Measurements from ENCODE around the gene CENPQ. TPM values are rescaled to one million over a fixed set of nuclear protein-coding genes. Genes with fewer than 3 reads are reported as not detected.
"Not testable (repeated sequence)": the region's sequence is repeated elsewhere in the genome, so short reads cannot be mapped to it uniquely, and the experiment has no call there.

The CENPQ gene
- total and polyA plus RNA-seq, 12 donors: 3.3 to 6.9 (median 4.8) TPM

DNA sequence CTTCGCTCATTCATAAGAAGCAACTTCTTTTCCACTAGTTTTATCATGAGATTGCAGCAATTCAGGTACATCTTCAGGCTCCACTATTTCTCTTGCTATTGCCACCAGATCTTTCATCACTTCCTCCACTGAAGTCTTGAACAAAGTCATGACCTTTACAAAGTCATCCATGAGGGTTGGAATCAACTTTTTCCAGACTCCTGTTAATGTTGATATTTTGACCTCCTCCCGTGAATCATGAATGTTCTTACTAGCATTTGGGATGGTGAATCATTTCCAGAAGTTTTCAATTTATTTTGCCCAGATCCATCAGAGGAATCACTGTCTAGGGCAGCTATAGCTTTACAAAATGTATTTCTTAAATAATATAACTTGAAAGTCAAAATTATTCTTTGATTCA lies 1.5 kb downstream of the CENPQ start:
- Histone ChIP-seq H3K4me1 (peaks cover 3 to 35% (median 26%) of the 10 kb centered on the region in 9 donors), H3K4me3 (no peak overlapping the region), H3K27me3 (no peaks in the 10 kb centered on the region), H3K27ac (no peak overlapping the region), H3K9me3 (no peaks in the 10 kb centered on the region), H3K36me3 (peaks cover 0 to under 1% (median 0%) of the 10 kb centered on the region in 9 donors)
- no peak for TF ChIP-seq CTCF (IDR thresholded peaks at IDR 0.05)
- DNase-seq: no peak
- 93 to 98% methylated on average over 2 of the region's 2 CpGs for WGBS, 2 donors
- intact Hi-C loops (cut with DNase I): no loop called here
- ATAC-seq: no peak

GRCh38 chr6:49468042-49468441 lies 4.9 kb downstream of the CENPQ start:
- Histone ChIP-seq H3K27me3 (no peaks in the 10 kb centered on the region), H3K4me3 (no peak overlapping the region), H3K36me3 (peaks cover 0 to 31% (median 4%) of the 10 kb centered on the region in 9 donors), H3K9me3 (no peaks in the 10 kb centered on the region), H3K27ac (no peak overlapping the region), H3K4me1 (peaks cover 3 to 10% (median 9%) of the 10 kb centered on the region in 9 donors)
- TF ChIP-seq CTCF (IDR thresholded peaks at IDR 0.05): no peak
- no peak for ATAC-seq
- WGBS, 2 donors: 94% methylated on average over 9 of the region's 9 CpGs
- intact Hi-C loops (cut with DNase I): no loop called here
- DNase-seq: no peak

- H3K9me3 ChIP-seq; H3K4me1 ChIP-seq; intact Hi-C loops (cut with DNase I); H3K27ac ChIP-seq; DNase-seq; ATAC-seq; H3K4me3 ChIP-seq; H3K27me3 ChIP-seq: not testable (repeated sequence)
- peaks cover 0 to 36% (median 4%) of the 10 kb centered on the region in 9 donors for H3K36me3 ChIP-seq
- 87 to 93% methylated on average over 2 of the region's 2 CpGs for WGBS, 2 donors
Measured at GRCh38 chr6:49476564-49476963, 13.4 kb downstream of the CENPQ start.

DNA sequence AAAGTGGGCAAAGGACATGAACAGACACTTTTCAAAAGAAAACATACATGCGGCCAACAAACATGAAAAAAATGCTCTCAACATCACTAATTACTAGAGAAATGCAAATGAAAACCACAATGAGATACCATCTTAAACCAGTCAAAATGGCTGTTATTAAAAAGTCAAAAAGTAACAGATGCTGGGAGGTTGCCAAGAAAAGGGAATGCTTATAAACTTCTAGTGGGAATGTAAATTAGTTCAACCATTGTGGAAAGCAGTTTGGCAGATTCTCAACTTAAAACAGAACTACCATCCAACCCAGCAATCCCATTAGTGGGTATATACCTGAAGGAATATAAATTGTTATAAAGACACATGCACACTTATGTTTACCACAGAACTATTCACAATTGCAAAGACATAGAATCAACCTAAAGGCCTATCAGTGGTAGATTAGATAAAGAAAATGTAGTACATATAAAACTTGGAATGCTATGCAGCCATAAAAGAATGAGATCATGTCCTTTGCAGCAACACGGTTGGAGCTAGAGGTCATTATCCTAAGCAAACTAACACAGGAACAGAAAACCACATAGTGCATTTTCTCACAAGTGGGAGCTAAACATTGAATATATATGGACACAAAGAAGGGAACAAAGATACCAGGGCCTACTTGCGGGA lies 16.3 kb downstream of the CENPQ start:
- Histone ChIP-seq H3K27me3 (no peaks in the 10 kb centered on the region), H3K36me3 (peaks cover 0 to 12% (median 0%) of the 10 kb centered on the region in 9 donors), H3K9me3 (no peaks in the 10 kb centered on the region), H3K4me3 (no peak overlapping the region), H3K4me1 (no peaks in the 10 kb centered on the region), H3K27ac (no peak overlapping the region)
- TF ChIP-seq CTCF (IDR thresholded peaks at IDR 0.05): no peak
- intact Hi-C loops (cut with DNase I): no loop called here
- DNase-seq: no peak
- ATAC-seq: no peak
- 83 to 85% methylated on average over 3 of the region's 3 CpGs for WGBS, 2 donors

- H3K4me1 ChIP-seq; H3K27ac ChIP-seq; H3K27me3 ChIP-seq; H3K4me3 ChIP-seq; DNase-seq; intact Hi-C loops (cut with DNase I); ATAC-seq; H3K9me3 ChIP-seq: not testable (repeated sequence)
- WGBS, 2 donors: 99% methylated on average over 21 to 22 of the region's 22 CpGs
- H3K36me3 ChIP-seq: peaks cover 0 to 13% (median 0%) of the 10 kb centered on the region in 9 donors
Measured at GRCh38 chr6:49481846-49482245, 18.7 kb downstream of the CENPQ start.

GRCh38 chr6:49483380-49483779 lies 20.2 kb downstream of the CENPQ start:
- H3K9me3 ChIP-seq; H3K4me1 ChIP-seq; H3K4me3 ChIP-seq; DNase-seq; H3K27ac ChIP-seq; intact Hi-C loops (cut with DNase I); H3K27me3 ChIP-seq; ATAC-seq: not testable (repeated sequence)
- WGBS, 2 donors: 95% methylated on average over 14 of the region's 14 CpGs
- H3K36me3 ChIP-seq: peaks cover 0 to 17% (median 0%) of the 10 kb centered on the region in 9 donors
